Measurements from ENCODE around the gene TRABD2A.

The TRABD2A gene

GRCh38 chr2:84904717-84905174 is 23.9 kb upstream of the TRABD2A start:
- no peak for DNase-seq

- DNase-seq: no peak
Measured at GRCh38 chr2:84904151-84904550, 23.3 kb upstream of the TRABD2A start.

- DNase-seq: no peak
Measured at GRCh38 chr2:84902526-84902925, 21.6 kb upstream of the TRABD2A start.

- no peak for DNase-seq
Measured at GRCh38 chr2:84901593-84902120, 20.8 kb upstream of the TRABD2A start.

GRCh38 chr2:84900971-84901370 is 20.1 kb upstream of the TRABD2A start:
- DNase-seq: no peak

GRCh38 chr2:84899304-84900204 is 18.7 kb upstream of the TRABD2A start:
- DNase-seq: no peak

- DNase-seq: no peak
Measured at GRCh38 chr2:84897773-84898172, 16.9 kb upstream of the TRABD2A start.

- DNase-seq: no peak
Measured at GRCh38 chr2:84896567-84896966, 15.7 kb upstream of the TRABD2A start.

- DNase-seq: peak; percentile 48
Measured at GRCh38 chr2:84894758-84895520, 14.1 kb upstream of the TRABD2A start.

- no peak for DNase-seq
Measured at GRCh38 chr2:84894131-84894586, 13.3 kb upstream of the TRABD2A start.

GRCh38 chr2:84891355-84892010 is 10.6 kb upstream of the TRABD2A start:
- no peak for DNase-seq

GRCh38 chr2:84889332-84889731 is 8.4 kb upstream of the TRABD2A start:
- DNase-seq: no peak

- DNase-seq: peak; percentile 80
Measured at GRCh38 chr2:84888401-84889276, 7.8 kb upstream of the TRABD2A start.

- no peak for DNase-seq
Measured at GRCh38 chr2:84886791-84887190, 5.9 kb upstream of the TRABD2A start.

- no peak for DNase-seq
Measured at GRCh38 chr2:84885111-84885510, 4.2 kb upstream of the TRABD2A start.

- DNase-seq: no peak
Measured at GRCh38 chr2:84884449-84884848, 3.6 kb upstream of the TRABD2A start.

GRCh38 chr2:84882775-84883550 is 2.1 kb upstream of the TRABD2A start:
- no peak for DNase-seq

- no peak for DNase-seq
Measured at GRCh38 chr2:84882414-84882738, 1.5 kb upstream of the TRABD2A start.

- DNase-seq: peak; percentile 21
Measured at GRCh38 chr2:84881581-84882413, 913 bp upstream of the TRABD2A start.

GRCh38 chr2:84880395-84880644 is 564 bp downstream of the TRABD2A start:
- DNase-seq: no peak
